MM.1S (cell line): ENCODE measurements around the gene CCL24.

Source experiments
- DNase-seq: peaks from one replicate; pipeline ENCODE4 v3.0.0-alpha.2; 2015
- H2AFZ ChIP-seq: fragments of 300-600 bp; sonication (generic); 2 replicates; pipeline ENCODE4 v1.6.0; 2016; ENCODE audit warnings: antibody characterized with exemption, low read length
- H3F3A ChIP-seq: fragments of 300-600 bp; sonication (generic); 2 replicates; pipeline ENCODE4 v1.6.1; 2016; ENCODE audit warnings: mild to moderate bottlenecking, antibody characterized with exemption, low read length, moderate library complexity, mixed read lengths; ENCODE audit not compliant: insufficient read depth
- H3K27ac ChIP-seq: fragments of 300-600 bp; sonication (generic); 2 replicates; pipeline ENCODE4 v1.5.1; 2016; ENCODE audit warnings: mild to moderate bottlenecking, low read length
- H3K27me3 ChIP-seq: fragments of 300-600 bp; sonication (generic); replicated peaks from 2 replicates; pipeline ENCODE4 v1.6.0; 2016; ENCODE audit warnings: low read length; ENCODE audit not compliant: insufficient read depth
- H3K36me3 ChIP-seq: fragments of 300-600 bp; sonication (generic); replicated peaks from 2 replicates; pipeline ENCODE4 v1.6.1; 2016; ENCODE audit warnings: mild to moderate bottlenecking, low read length, mixed read lengths; ENCODE audit not compliant: insufficient read depth
- H3K4me1 ChIP-seq: fragments of 300-600 bp; sonication (generic); 2 replicates; pipeline ENCODE4 v1.6.1; 2016; ENCODE audit warnings: low read length, mixed read lengths
- H3K4me2 ChIP-seq: fragments of 300-600 bp; sonication (generic); 2 replicates; pipeline ENCODE4 v1.6.0; 2016; ENCODE audit warnings: low read depth, low read length
- H3K4me3 ChIP-seq: fragments of 300-600 bp; sonication (generic); 2 replicates; pipeline ENCODE4 v1.5.1; 2016; ENCODE audit warnings: low read length, mixed read lengths
- H3K79me2 ChIP-seq: fragments of 300-600 bp; sonication (generic); 2 replicates; pipeline ENCODE4 v1.6.1; 2016; ENCODE audit warnings: mixed run types, low read length, mixed read lengths
- H3K9ac ChIP-seq: fragments of 300-600 bp; sonication (generic); 2 replicates; pipeline ENCODE4 v1.6.1; 2016; ENCODE audit warnings: low read length, mixed read lengths
- H3K9me2 ChIP-seq: fragments of 300-600 bp; sonication (generic); replicated peaks from 2 replicates; pipeline ENCODE4 v1.6.1; 2016; ENCODE audit warnings: mild to moderate bottlenecking, low read length, mixed read lengths; ENCODE audit not compliant: insufficient read depth
- H3K9me3 ChIP-seq: fragments of 300-600 bp; sonication (generic); replicated peaks from 2 replicates; pipeline ENCODE4 v1.6.1; 2016; ENCODE audit warnings: mild to moderate bottlenecking, low read length, mixed read lengths; ENCODE audit not compliant: insufficient read depth
- H4K20me1 ChIP-seq: fragments of 300-600 bp; sonication (generic); 2 replicates; pipeline ENCODE4 v1.6.1; 2016; ENCODE audit warnings: mild to moderate bottlenecking, low read length, moderate library complexity, mixed read lengths; ENCODE audit not compliant: insufficient read depth
- EZH2 ChIP-seq: fragments of 300-600 bp; sonication (generic); optimal IDR thresholded peaks from 2 replicates; pipeline ENCODE3; 2017; ENCODE audit warnings: low read depth, mild to moderate bottlenecking, antibody characterized with exemption, low read length, mixed read lengths
- EZH2phosphoT487 ChIP-seq: fragments of 300-600 bp; sonication (generic); IDR thresholded peaks from 2 replicates; pipeline ENCODE4 v1.6.1; 2018; ENCODE audit warnings: antibody characterized with exemption, low read length
- TF ChIP-seq, protein P1 (sequence below): fragments of 300-600 bp; sonication (generic); IDR thresholded peaks from 2 replicates; pipeline ENCODE4 v1.5.1; 2016; ENCODE audit warnings: antibody characterized with exemption, low read length, mixed read lengths

Gene CCL24

DNA sequence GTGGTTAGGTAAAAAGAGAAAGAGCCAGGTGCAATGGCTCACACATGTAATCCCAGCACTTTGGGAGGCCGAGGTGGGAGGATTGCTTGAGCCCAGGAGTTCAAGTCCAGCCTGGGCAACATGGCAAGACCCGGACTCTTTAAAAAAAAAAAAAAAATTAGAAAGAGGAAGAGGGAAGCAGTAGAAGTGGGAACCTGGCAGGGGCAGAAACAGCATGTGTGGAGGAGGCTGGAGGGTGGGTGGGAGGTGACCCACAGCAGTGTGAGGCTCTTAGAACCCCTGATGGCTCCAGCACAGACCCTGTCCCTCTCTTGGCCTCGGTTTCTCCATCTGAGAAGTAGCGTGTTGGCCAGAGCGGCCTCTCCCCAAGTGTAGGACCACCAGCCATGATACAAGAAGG is 4.9 kb upstream of the CCL24 start:
- H3K9me2 ChIP-seq = no peaks in the 10 kb centered on the region
- no peaks in the 10 kb centered on the region for H3K36me3 ChIP-seq
- no peaks in the 10 kb centered on the region for H3K4me1 ChIP-seq
- H3K4me2 ChIP-seq = no peak overlapping the region
- TF ChIP-seq EZH2phosphoT487 = no peak
- TF ChIP-seq EZH2 = no peak
- TF ChIP-seq, protein P1, sequence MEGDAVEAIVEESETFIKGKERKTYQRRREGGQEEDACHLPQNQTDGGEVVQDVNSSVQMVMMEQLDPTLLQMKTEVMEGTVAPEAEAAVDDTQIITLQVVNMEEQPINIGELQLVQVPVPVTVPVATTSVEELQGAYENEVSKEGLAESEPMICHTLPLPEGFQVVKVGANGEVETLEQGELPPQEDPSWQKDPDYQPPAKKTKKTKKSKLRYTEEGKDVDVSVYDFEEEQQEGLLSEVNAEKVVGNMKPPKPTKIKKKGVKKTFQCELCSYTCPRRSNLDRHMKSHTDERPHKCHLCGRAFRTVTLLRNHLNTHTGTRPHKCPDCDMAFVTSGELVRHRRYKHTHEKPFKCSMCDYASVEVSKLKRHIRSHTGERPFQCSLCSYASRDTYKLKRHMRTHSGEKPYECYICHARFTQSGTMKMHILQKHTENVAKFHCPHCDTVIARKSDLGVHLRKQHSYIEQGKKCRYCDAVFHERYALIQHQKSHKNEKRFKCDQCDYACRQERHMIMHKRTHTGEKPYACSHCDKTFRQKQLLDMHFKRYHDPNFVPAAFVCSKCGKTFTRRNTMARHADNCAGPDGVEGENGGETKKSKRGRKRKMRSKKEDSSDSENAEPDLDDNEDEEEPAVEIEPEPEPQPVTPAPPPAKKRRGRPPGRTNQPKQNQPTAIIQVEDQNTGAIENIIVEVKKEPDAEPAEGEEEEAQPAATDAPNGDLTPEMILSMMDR = no peak
- H3K27ac ChIP-seq = no peak overlapping the region
- H3K79me2 ChIP-seq = no peaks in the 10 kb centered on the region
- H3F3A ChIP-seq = no peaks in the 10 kb centered on the region
- H3K27me3 ChIP-seq = no peaks in the 10 kb centered on the region
- no peak for DNase-seq
- H2AFZ ChIP-seq = no peak overlapping the region
- H3K9ac ChIP-seq = no peak overlapping the region
- no peaks in the 10 kb centered on the region for H4K20me1 ChIP-seq
- H3K4me3 ChIP-seq = no peak overlapping the region
- no peaks in the 10 kb centered on the region for H3K9me3 ChIP-seq

DNA sequence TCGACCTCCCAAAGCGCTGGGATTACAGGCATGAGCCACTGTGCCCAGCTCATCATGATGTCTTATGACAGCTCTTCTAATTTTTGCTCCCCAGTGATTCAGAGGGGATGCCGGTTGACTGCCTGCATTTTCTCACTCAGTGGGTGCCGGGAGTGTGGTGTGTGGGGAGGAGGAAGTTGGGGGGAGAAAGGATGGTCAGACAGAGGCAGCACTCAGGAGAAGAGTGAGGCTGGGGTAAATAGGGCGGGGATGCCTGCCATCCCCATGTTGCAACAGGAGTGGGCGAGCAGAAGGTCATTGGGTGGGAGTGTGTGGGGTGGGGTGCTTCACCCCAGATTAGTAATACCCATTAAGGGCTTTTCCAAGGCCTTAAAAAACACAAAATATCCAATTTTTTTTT is 3.5 kb upstream of the CCL24 start:
- H3K4me2 ChIP-seq = no peak overlapping the region
- H3F3A ChIP-seq = no peaks in the 10 kb centered on the region
- H3K27me3 ChIP-seq = no peaks in the 10 kb centered on the region
- H3K9me2 ChIP-seq = no peaks in the 10 kb centered on the region
- TF ChIP-seq EZH2 = no peak
- TF ChIP-seq, protein P1 = no peak
- TF ChIP-seq EZH2phosphoT487 = no peak
- no peaks in the 10 kb centered on the region for H3K79me2 ChIP-seq
- no peak overlapping the region for H3K27ac ChIP-seq
- no peaks in the 10 kb centered on the region for H3K9me3 ChIP-seq
- no peaks in the 10 kb centered on the region for H4K20me1 ChIP-seq
- no peak for DNase-seq
- H3K36me3 ChIP-seq = no peaks in the 10 kb centered on the region
- no peaks in the 10 kb centered on the region for H3K4me1 ChIP-seq
- no peak overlapping the region for H3K9ac ChIP-seq
- H3K4me3 ChIP-seq = no peak overlapping the region
- H2AFZ ChIP-seq = no peak overlapping the region

DNA sequence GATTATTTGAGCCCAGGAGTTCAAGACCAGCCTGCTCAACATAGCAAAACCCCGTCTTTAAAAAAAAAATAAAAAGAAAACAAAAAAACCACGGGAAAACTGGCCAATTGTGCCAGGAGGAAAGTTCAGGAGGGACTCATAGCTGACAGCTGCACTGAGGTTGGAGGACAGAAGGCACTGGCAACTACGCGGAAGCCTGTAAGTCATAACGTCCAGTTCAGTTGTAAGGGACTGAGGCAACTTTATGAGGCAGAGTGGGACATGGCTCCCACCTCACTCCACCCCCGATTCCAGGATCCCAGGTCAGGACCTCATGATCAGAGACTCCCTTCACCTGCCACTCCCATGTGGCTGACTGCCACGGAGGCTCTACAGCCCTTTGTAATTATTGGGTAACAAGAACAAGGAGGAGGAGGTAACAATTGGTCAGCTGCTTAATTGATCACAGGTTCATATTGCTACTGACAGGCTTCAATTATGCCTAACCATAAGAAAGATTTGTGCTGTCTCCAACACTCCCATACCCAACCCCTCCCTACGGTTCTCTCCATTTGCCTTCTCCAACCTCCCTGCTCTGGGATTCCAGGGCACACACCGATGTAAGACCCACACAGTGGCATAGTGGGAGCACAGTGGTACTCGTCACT is 1.9 kb upstream of the CCL24 start:
- no peaks in the 10 kb centered on the region for H3K79me2 ChIP-seq
- TF ChIP-seq, protein P1 = no peak
- TF ChIP-seq EZH2phosphoT487 = no peak
- TF ChIP-seq EZH2 = no peak
- H3K9me2 ChIP-seq = no peaks in the 10 kb centered on the region
- H3K4me3 ChIP-seq = no peak overlapping the region
- H3K27ac ChIP-seq = no peak overlapping the region
- no peaks in the 10 kb centered on the region for H4K20me1 ChIP-seq
- H3K36me3 ChIP-seq = no peaks in the 10 kb centered on the region
- no peak for DNase-seq
- no peaks in the 10 kb centered on the region for H3F3A ChIP-seq
- no peak overlapping the region for H3K9ac ChIP-seq
- no peaks in the 10 kb centered on the region for H3K4me1 ChIP-seq
- H3K27me3 ChIP-seq = no peaks in the 10 kb centered on the region
- no peak overlapping the region for H3K4me2 ChIP-seq
- no peak overlapping the region for H2AFZ ChIP-seq
- H3K9me3 ChIP-seq = no peaks in the 10 kb centered on the region
